Activated CD4-positive, alpha-beta T cell treated with anti-CD3 and anti-CD28 coated beads for 36 hours (primary cell): ENCODE data around the gene CMSS1. TPM values are rescaled to one million over a fixed set of nuclear protein-coding genes. Genes with fewer than 3 reads are reported as not detected.

ENCODE experiments used
- ATAC-seq: fragments of 200-7000 bp; cut with Tn5 transposase; one replicate; pipeline ENCODE4 v1.10.0; 2021; ENCODE audit warnings: mild to moderate bottlenecking, moderate library complexity
- CTCF ChIA-PET: fragments of 350-600 bp; sonication (Branson Sonifier 250); formaldehyde crosslinking; loops from one replicate; lab custom pipeline; 2021; ENCODE audit warnings: antibody characterized with exemption; lab: Charles Lee
- POLR2A ChIA-PET: fragments of 350-600 bp; sonication (Branson Sonifier 250); formaldehyde crosslinking; loops from one replicate; lab custom pipeline; 2021; ENCODE audit warnings: antibody characterized with exemption, inconsistent platforms; lab: Charles Lee
- DNase-seq: peaks from one replicate; pipeline ENCODE4 v3.0.0-alpha.2; 2020
- H3K27ac Mint-ChIP-seq: one replicate; pipeline ENCODE4 v1.8.0; 2021; ENCODE audit warnings: mixed read lengths
- H3K27me3 Mint-ChIP-seq: one replicate; pipeline ENCODE4 v1.8.0; 2021; ENCODE audit warnings: mixed read lengths
- H3K36me3 Mint-ChIP-seq: one replicate; pipeline ENCODE4 v1.8.0; 2021; ENCODE audit warnings: low read depth, mixed read lengths
- H3K4me1 Mint-ChIP-seq: one replicate; pipeline ENCODE4 v1.8.0; 2021; ENCODE audit warnings: mixed read lengths
- H3K4me3 Mint-ChIP-seq: one replicate; pipeline ENCODE4 v1.8.0; 2021; ENCODE audit warnings: mild to moderate bottlenecking, moderate library complexity, mixed read lengths
- H3K9me3 Mint-ChIP-seq: one replicate; pipeline ENCODE4 v1.8.0; 2021; ENCODE audit warnings: low read depth, mixed read lengths
- intact Hi-C, 2 experiments: fragments of 100-400 bp; cut with DNase I in 1 of 2; cut with micrococcal nuclease in 1 of 2; formaldehyde crosslinking; loops; one replicate each; pipeline versions ENCODE4 v1.14.2 to v1.15.1; 2022 to 2024; cut with DNase I, micrococcal nuclease
- total RNA-seq, 2 experiments: library from RNA; stranded (reverse); gene quantifications; one replicate each; pipeline ENCODE4 v1.2.3, GENCODE V29; 2021

CMSS1 gene
- total RNA-seq, 2 experiments from 2014 or later: 94.0 to 96.3 TPM

- intact Hi-C loops: no loop called here
- Mint-ChIP-seq H3K36me3 (peaks cover 8% of the 10 kb centered on the region), H3K4me3 (no peak overlapping the region), H3K9me3 (no peaks in the 10 kb centered on the region), H3K27me3 (no peaks in the 10 kb centered on the region), H3K4me1 (peaks cover 37% of the 10 kb centered on the region), H3K27ac (no peak overlapping the region)
- DNase-seq (no peak), ATAC-seq (peak; percentile 32)
- CTCF ChIA-PET: no interaction called here
- POLR2A ChIA-PET: no interaction called here
These were observed 48.6 kb downstream of the CMSS1 start for GRCh38 chr3:99866261-99866761.

DNA sequence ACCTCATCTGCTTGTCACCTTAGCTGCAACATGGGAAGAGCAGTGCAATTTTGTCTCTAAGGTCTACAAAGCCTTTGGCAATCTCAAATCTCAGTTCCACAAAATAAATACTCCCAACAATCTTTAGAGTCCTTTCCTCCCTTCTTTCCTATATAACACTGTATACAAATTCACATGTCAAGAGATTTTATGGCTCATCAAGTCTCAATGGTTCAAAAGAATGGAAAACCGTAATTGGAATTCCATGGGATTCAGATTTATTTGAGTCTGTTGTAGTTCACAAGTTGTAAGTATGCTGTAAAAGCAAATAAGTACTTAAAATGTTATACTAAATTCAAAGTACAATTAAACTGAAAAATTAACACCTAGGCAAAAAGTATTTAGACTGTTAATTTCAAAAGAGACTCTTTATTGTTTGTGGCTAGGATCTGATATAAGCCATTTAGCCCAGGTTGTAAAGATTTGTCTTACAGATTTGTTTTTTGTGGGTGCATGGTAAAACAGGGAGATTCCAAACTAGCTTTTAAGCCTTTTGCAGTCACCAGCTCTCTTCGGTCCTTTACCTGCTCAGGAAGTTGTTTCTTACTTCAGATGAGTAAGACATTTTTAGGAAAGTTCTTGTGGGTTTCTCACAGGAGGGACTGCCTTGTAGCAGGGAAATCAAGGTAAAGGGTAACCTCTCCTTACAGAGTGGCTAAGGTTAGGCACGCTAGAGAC is 50.1 kb downstream of the CMSS1 start:
- Mint-ChIP-seq H3K27ac (no peak overlapping the region), H3K4me3 (no peak overlapping the region), H3K27me3 (no peaks in the 10 kb centered on the region), H3K36me3 (peaks cover 8% of the 10 kb centered on the region), H3K4me1 (peaks cover 42% of the 10 kb centered on the region), H3K9me3 (no peaks in the 10 kb centered on the region)
- POLR2A ChIA-PET: interaction anchor here (0.8 kb wide), 1 partner anchor 11 kb away, joined by 4 read pairs; no protein-coding TSS in a partner anchor
- no peak for DNase-seq
- peak; percentile 47 for ATAC-seq
- intact Hi-C loops: no loop called here
- CTCF ChIA-PET: interaction anchor here (0.7 to 1.4 kb wide), 4 partner anchors 8 to 50 kb away, joined by 3 to 7 read pairs (median 4); partner anchors contain the start of gene CMSS1

GRCh38 chr3:99868311-99868646 is 50.6 kb downstream of the CMSS1 start:
- CTCF ChIA-PET: interaction anchor here (0.6 to 1.4 kb wide), 5 partner anchors 9 to 53 kb away, joined by 3 to 7 read pairs (median 3); partner anchors contain the start of gene CMSS1
- intact Hi-C loops: no loop called here
- H3K27ac Mint-ChIP-seq: no peak overlapping the region
- H3K4me1 Mint-ChIP-seq: peaks cover 42% of the 10 kb centered on the region
- no peaks in the 10 kb centered on the region for H3K27me3 Mint-ChIP-seq
- POLR2A ChIA-PET: interaction anchor here (0.8 kb wide), 1 partner anchor 11 kb away, joined by 4 read pairs; no protein-coding TSS in a partner anchor
- no peak for ATAC-seq
- H3K4me3 Mint-ChIP-seq: no peak overlapping the region
- peaks cover 8% of the 10 kb centered on the region for H3K36me3 Mint-ChIP-seq
- peak; percentile 45 for DNase-seq
- H3K9me3 Mint-ChIP-seq: no peaks in the 10 kb centered on the region

GRCh38 chr3:99869621-99870020 is 52.0 kb downstream of the CMSS1 start:
- CTCF ChIA-PET: no interaction called here
- peaks cover 39% of the 10 kb centered on the region for H3K4me1 Mint-ChIP-seq
- H3K27me3 Mint-ChIP-seq: no peaks in the 10 kb centered on the region

DNA sequence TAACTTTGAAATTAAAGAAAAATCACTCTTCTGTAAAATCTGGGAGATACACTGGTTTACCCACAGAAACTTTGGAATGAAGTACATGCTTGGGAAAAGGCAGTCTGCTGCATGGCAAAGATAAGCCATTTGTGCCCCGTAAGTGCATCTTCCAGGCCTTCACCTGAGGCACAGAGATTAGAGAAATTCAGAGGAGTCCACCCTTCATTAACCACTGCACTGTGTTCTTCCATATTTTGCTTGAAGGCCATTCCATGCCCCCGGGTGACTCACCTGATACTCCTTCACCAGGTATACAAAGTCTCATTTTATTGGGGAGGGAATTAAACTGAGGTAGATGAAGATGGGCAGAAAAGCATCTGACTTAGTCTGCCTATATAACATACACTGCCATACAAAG is 53.0 kb downstream of the CMSS1 start:
- POLR2A ChIA-PET: no interaction called here
- ATAC-seq (no peak), DNase-seq (no peak)
- Mint-ChIP-seq H3K4me3 (no peak overlapping the region), H3K27ac (no peak overlapping the region), H3K9me3 (no peaks in the 10 kb centered on the region), H3K4me1 (peaks cover 41% of the 10 kb centered on the region), H3K27me3 (no peaks in the 10 kb centered on the region), H3K36me3 (peaks cover 3% of the 10 kb centered on the region)
- intact Hi-C loops: no loop called here
- CTCF ChIA-PET: interaction anchor here (1.0 kb wide), 1 partner anchor 8 kb away, joined by 3 read pairs; no protein-coding TSS in a partner anchor

More at GRCh38 chr3:99869621-99870020, 52.0 kb downstream of the CMSS1 start:
- H3K9me3 Mint-ChIP-seq: no peaks in the 10 kb centered on the region
- no peak for ATAC-seq
- peaks cover 3% of the 10 kb centered on the region for H3K36me3 Mint-ChIP-seq
- H3K27ac Mint-ChIP-seq: no peak overlapping the region
- POLR2A ChIA-PET: no interaction called here
- DNase-seq: no peak
- intact Hi-C loops: no loop called here
- no peak overlapping the region for H3K4me3 Mint-ChIP-seq

DNA sequence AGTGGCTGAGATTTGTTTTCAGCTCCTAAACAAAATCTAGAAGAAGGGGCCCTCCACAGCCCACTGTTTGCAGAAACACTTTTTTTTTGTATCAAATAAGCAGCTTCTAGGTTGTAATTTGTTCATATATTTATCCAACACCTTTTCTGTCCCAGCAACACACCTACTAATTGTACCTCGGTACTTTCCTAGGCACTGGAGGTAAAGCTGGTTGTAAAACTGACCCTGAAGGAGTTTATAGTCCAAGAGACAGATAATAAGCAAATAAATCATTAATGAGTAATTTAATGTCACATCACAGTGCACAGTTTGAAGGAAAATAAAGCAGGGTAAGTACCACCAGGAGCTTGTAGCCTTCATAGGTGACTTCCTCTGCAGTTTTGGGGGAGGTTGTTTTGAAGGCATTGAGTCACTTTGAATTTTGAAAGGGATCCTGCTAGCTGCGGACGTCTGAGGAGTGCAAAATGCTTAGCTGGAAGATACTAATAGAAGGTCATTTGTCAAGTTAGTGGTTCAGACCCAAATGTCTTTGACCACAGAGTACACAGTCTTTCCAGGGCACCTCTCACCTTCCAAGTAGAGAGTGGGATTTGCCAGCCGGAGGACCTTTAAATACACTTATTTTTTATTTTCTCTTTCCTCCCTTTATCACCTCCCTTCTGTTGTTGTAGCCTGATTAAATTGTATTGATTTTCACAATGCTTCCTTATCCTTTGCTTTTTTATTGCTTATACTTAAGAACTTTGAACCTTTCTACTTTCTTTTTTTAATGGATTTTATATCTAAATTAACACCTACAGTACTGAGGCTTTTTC is 53.8 kb downstream of the CMSS1 start:
- ATAC-seq: no peak
- POLR2A ChIA-PET: interaction anchor here (0.5 to 0.8 kb wide), 2 partner anchors 12 to 24 kb away, joined by 3 to 6 read pairs; no protein-coding TSS in a partner anchor
- no peak for DNase-seq
- Mint-ChIP-seq H3K36me3 (peaks cover 3% of the 10 kb centered on the region), H3K27me3 (peaks cover under 1% of the 10 kb centered on the region), H3K27ac (no peak overlapping the region), H3K9me3 (no peaks in the 10 kb centered on the region), H3K4me1 (peaks cover 34% of the 10 kb centered on the region), H3K4me3 (no peak overlapping the region)
- intact Hi-C loops: loop anchor here in 1 of 2 experiments (2.0 kb wide), 1 partner anchor 15 kb away; no protein-coding TSS in a partner anchor
- CTCF ChIA-PET: interaction anchor here (1.0 kb wide), 1 partner anchor 9 kb away, joined by 3 read pairs; no protein-coding TSS in a partner anchor

- peaks cover 4% of the 10 kb centered on the region for H3K27me3 Mint-ChIP-seq
- no peaks in the 10 kb centered on the region for H3K9me3 Mint-ChIP-seq
- peaks cover 3% of the 10 kb centered on the region for H3K36me3 Mint-ChIP-seq
- ATAC-seq (peak; percentile 43), DNase-seq (peak; percentile 46)
- intact Hi-C loops: loop anchor here in 1 of 2 experiments (2.0 kb wide), 1 partner anchor 16 kb away; no protein-coding TSS in a partner anchor
- H3K27ac Mint-ChIP-seq: no peak overlapping the region
- ChIA-PET POLR2A (no interaction called here), CTCF (no interaction called here)
- H3K4me1 Mint-ChIP-seq: peaks cover 25% of the 10 kb centered on the region
- H3K4me3 Mint-ChIP-seq: no peak overlapping the region
These were observed 55.2 kb downstream of the CMSS1 start for GRCh38 chr3:99872923-99873254.

DNA sequence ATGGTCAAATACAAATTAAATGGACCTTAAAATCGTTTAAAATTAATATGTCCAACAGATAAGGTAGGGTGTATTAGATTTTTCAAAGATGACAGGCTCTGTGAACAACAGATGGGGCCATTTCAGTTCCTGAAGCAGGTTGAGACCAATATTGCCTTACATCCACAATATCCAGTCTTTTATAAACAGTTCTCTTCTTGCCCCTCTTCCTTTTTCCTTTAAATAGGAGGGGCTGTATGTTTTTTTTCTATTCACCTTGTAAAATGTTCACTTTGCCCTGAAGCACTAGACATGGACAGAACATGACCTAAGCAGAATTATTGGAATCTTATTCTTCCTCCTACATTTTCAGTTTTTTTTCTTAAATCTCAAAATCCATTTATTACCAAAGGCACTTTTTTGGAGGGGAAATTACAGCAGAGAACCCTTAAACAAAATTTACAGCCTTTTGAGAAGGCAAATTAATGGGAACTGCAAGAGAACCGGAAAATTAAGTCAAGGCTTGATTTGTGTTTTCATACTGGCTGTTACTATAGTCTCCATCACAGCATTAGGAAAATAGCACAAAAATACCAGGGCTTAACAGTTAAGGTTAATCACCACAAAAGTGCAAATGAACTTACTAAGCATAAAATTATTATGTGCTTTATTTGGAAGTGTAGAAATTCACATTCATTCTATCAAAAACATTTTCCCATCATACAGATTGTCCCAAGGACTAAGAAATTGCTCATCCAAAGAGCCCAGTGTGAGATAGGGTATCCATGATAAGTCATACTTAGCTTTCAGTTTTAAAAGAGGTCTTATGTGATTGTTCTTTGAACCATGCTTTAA is 55.8 kb downstream of the CMSS1 start:
- Mint-ChIP-seq H3K27me3 (peaks cover 4% of the 10 kb centered on the region), H3K4me1 (peaks cover 24% of the 10 kb centered on the region), H3K27ac (no peak overlapping the region), H3K9me3 (no peaks in the 10 kb centered on the region), H3K4me3 (no peak overlapping the region), H3K36me3 (peaks cover 3% of the 10 kb centered on the region)
- intact Hi-C loops: loop anchor here in 1 of 2 experiments (2.0 kb wide), 1 partner anchor 17 kb away; no protein-coding TSS in a partner anchor
- ATAC-seq: no peak
- ChIA-PET POLR2A (no interaction called here), CTCF (no interaction called here)
- DNase-seq: no peak

- Mint-ChIP-seq H3K27ac (no peak overlapping the region), H3K4me3 (no peak overlapping the region), H3K36me3 (peaks cover 1% of the 10 kb centered on the region), H3K4me1 (peaks cover 21% of the 10 kb centered on the region), H3K27me3 (peaks cover 4% of the 10 kb centered on the region), H3K9me3 (no peaks in the 10 kb centered on the region)
- DNase-seq (no peak), ATAC-seq (no peak)
- ChIA-PET CTCF (no interaction called here), POLR2A (no interaction called here)
- intact Hi-C loops: no loop called here
These were observed 56.8 kb downstream of the CMSS1 start for GRCh38 chr3:99874237-99875002.

DNA sequence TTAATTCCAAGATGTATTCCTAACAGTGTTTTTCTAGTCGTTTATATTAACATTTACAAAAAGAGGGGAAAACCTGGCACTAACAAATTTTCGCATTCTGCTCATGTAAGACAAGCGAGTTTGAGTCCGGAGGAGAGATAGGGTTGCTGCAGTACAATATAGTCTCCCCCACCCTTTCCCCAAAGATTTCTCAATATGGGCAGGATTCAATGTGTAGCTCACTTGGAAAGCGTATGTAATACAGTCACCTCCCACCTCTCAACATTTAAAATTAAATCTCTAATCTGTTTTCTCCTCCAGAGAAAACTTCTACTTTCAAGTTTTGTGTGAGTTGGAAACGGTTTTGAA is 57.9 kb downstream of the CMSS1 start:
- no peak for DNase-seq
- ChIA-PET POLR2A (no interaction called here), CTCF (no interaction called here)
- no peak for ATAC-seq
- H3K36me3 Mint-ChIP-seq: no peaks in the 10 kb centered on the region
- intact Hi-C loops: no loop called here
- peaks cover 21% of the 10 kb centered on the region for H3K4me1 Mint-ChIP-seq
- H3K27ac Mint-ChIP-seq: no peak overlapping the region
- H3K9me3 Mint-ChIP-seq: no peaks in the 10 kb centered on the region
- peaks cover 4% of the 10 kb centered on the region for H3K27me3 Mint-ChIP-seq
- peak overlapping the region; percentile 65 for H3K4me3 Mint-ChIP-seq
